WTC11 (cell line): ENCODE measurements around the gene PPM1L. TPM values are rescaled to one million over a fixed set of nuclear protein-coding genes. Genes with fewer than 3 reads are reported as not detected.

Experiments used
- ATAC-seq: fragments of 200-7000 bp; cut with Tn5 transposase; 2 replicates; pipeline ENCODE4 v1.10.0; 2021; ENCODE audit warnings: mild to moderate bottlenecking, moderate library complexity
- CTCF ChIA-PET: fragments of 300-600 bp; sonication (Branson Sonifier 250); formaldehyde crosslinking; loops from one replicate; lab custom pipeline; 2021; ENCODE audit warnings: antibody characterized with exemption; lab: Charles Lee
- POLR2A ChIA-PET: fragments of 350-600 bp; sonication (Branson Sonifier 250); formaldehyde crosslinking; loops from one replicate; lab custom pipeline; 2021; ENCODE audit warnings: antibody characterized with exemption; lab: Charles Lee
- DNase-seq: peaks from one replicate; pipeline ENCODE4 v3.0.0; 2021; ENCODE audit warnings: low spot score
- H3K27ac Mint-ChIP-seq: 2 replicates; pipeline ENCODE4 v1.8.0; 2021; ENCODE audit warnings: mixed read lengths
- H3K27me3 Mint-ChIP-seq: 2 replicates; pipeline ENCODE4 v1.8.0; 2021; ENCODE audit warnings: low read depth, mild to moderate bottlenecking, moderate library complexity, mixed read lengths
- H3K36me3 Mint-ChIP-seq: 2 replicates; pipeline ENCODE4 v1.8.0; 2021; ENCODE audit warnings: mixed read lengths
- H3K4me1 Mint-ChIP-seq: 2 replicates; pipeline ENCODE4 v1.8.0; 2022; ENCODE audit warnings: mixed read lengths
- H3K4me3 Mint-ChIP-seq: 2 replicates; pipeline ENCODE4 v1.8.0; 2021; ENCODE audit warnings: mild to moderate bottlenecking, moderate library complexity, mixed read lengths
- H3K9me3 Mint-ChIP-seq: 2 replicates; pipeline ENCODE4 v1.8.0; 2021; ENCODE audit warnings: mixed read lengths
- EMX1 ChIP-seq: fragments of 250-450 bp; sonication (Bioruptor Pico); IDR thresholded peaks from 2 replicates; pipeline ENCODE4 v1.8.0; 2021; ENCODE audit warnings: mild to moderate bottlenecking
- MAX ChIP-seq: sonication (generic); formaldehyde crosslinking; IDR thresholded peaks from 2 replicates; pipeline ENCODE4 v1.8.0; 2022; ENCODE audit warnings: mild to moderate bottlenecking, missing genetic modification reagents
- NFE2L1 ChIP-seq: sonication (generic); formaldehyde crosslinking; IDR thresholded peaks from 2 replicates; pipeline ENCODE4 v1.8.1; 2023; ENCODE audit warnings: missing genetic modification reagents
- PRDM15 ChIP-seq: sonication (generic); formaldehyde crosslinking; IDR thresholded peaks from 2 replicates; pipeline ENCODE4 v1.8.0; 2022; ENCODE audit warnings: missing genetic modification reagents
- PRRX2 ChIP-seq: fragments of 250-450 bp; sonication (Bioruptor Pico); IDR thresholded peaks from 2 replicates; pipeline ENCODE4 v1.8.0; 2021; ENCODE audit warnings: mild to moderate bottlenecking
- SMAD4 ChIP-seq: sonication (generic); formaldehyde crosslinking; IDR thresholded peaks from 2 replicates; pipeline ENCODE4 v1.8.0; 2022; ENCODE audit warnings: mild to moderate bottlenecking, missing genetic modification reagents
- TEAD1 ChIP-seq: sonication (generic); formaldehyde crosslinking; IDR thresholded peaks from 2 replicates; pipeline ENCODE4 v1.8.0; 2022; ENCODE audit warnings: mild to moderate bottlenecking, missing genetic modification reagents
- ZBTB43 ChIP-seq: sonication (generic); formaldehyde crosslinking; IDR thresholded peaks from 2 replicates; pipeline ENCODE4 v1.8.1; 2023; ENCODE audit warnings: mild to moderate bottlenecking, missing genetic modification reagents
- ZNF671 ChIP-seq: fragments of 250-450 bp; sonication (Bioruptor Pico); IDR thresholded peaks from 2 replicates; pipeline ENCODE4 v1.8.0; 2021; ENCODE audit warnings: mild to moderate bottlenecking
- total RNA-seq: library from RNA; stranded (reverse); gene quantifications from 3 replicates; pipeline ENCODE4 v1.2.3, GENCODE V29; 2021
- TF ChIP-seq, protein P1 (sequence below): sonication (generic); formaldehyde crosslinking; conservative IDR thresholded peaks from 2 replicates; pipeline ENCODE4 v1.8.1; 2023; ENCODE audit warnings: mild to moderate bottlenecking, low read depth, missing genetic modification reagents, moderate library complexity
- TF ChIP-seq, protein P2 (sequence below): sonication (generic); formaldehyde crosslinking; IDR thresholded peaks from 2 replicates; pipeline ENCODE4 v1.8.1; 2022; ENCODE audit warnings: mild to moderate bottlenecking, missing genetic modification reagents, moderate library complexity, borderline replicate concordance
- TF ChIP-seq, protein P3 (sequence below): sonication (generic); formaldehyde crosslinking; IDR thresholded peaks from 2 replicates; pipeline ENCODE4 v1.8.1; 2022; ENCODE audit warnings: low read depth, missing genetic modification reagents, borderline replicate concordance
- TF ChIP-seq, protein P4 (sequence below): sonication (generic); formaldehyde crosslinking; IDR thresholded peaks from 2 replicates; pipeline ENCODE4 v1.8.0; 2022; ENCODE audit warnings: mild to moderate bottlenecking, missing genetic modification reagents
- TF ChIP-seq, protein P5 (sequence below): fragments of 250-450 bp; sonication (Bioruptor Pico); IDR thresholded peaks from 2 replicates; pipeline ENCODE4 v1.9.0; 2021; ENCODE audit warnings: mild to moderate bottlenecking
- TF ChIP-seq, protein P6 (sequence below): sonication (generic); formaldehyde crosslinking; IDR thresholded peaks from 2 replicates; pipeline ENCODE4 v1.8.1; 2022; ENCODE audit warnings: low read depth, mild to moderate bottlenecking, moderate library complexity, missing genetic modification reagents, borderline replicate concordance

Gene PPM1L
- total RNA-seq, 1 experiment from 2014 or later: 18.1 TPM

- CTCF ChIA-PET: no interaction called here
- peaks cover 17% of the 10 kb centered on the region for H3K36me3 Mint-ChIP-seq
- TF ChIP-seq MAX (CRISPR knock-in tag) (no peak), PRRX2 (CRISPR knock-in tag) (no peak), SMAD4 (CRISPR knock-in tag) (no peak), ZNF671 (no peak), NFE2L1 (CRISPR knock-in tag) (no peak)
- TF ChIP-seq, protein P1, sequence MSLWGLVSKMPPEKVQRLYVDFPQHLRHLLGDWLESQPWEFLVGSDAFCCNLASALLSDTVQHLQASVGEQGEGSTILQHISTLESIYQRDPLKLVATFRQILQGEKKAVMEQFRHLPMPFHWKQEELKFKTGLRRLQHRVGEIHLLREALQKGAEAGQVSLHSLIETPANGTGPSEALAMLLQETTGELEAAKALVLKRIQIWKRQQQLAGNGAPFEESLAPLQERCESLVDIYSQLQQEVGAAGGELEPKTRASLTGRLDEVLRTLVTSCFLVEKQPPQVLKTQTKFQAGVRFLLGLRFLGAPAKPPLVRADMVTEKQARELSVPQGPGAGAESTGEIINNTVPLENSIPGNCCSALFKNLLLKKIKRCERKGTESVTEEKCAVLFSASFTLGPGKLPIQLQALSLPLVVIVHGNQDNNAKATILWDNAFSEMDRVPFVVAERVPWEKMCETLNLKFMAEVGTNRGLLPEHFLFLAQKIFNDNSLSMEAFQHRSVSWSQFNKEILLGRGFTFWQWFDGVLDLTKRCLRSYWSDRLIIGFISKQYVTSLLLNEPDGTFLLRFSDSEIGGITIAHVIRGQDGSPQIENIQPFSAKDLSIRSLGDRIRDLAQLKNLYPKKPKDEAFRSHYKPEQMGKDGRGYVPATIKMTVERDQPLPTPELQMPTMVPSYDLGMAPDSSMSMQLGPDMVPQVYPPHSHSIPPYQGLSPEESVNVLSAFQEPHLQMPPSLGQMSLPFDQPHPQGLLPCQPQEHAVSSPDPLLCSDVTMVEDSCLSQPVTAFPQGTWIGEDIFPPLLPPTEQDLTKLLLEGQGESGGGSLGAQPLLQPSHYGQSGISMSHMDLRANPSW (CRISPR knock-in tag): no peak
- TF ChIP-seq, protein P2, sequence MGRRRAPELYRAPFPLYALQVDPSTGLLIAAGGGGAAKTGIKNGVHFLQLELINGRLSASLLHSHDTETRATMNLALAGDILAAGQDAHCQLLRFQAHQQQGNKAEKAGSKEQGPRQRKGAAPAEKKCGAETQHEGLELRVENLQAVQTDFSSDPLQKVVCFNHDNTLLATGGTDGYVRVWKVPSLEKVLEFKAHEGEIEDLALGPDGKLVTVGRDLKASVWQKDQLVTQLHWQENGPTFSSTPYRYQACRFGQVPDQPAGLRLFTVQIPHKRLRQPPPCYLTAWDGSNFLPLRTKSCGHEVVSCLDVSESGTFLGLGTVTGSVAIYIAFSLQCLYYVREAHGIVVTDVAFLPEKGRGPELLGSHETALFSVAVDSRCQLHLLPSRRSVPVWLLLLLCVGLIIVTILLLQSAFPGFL (CRISPR knock-in tag): no peak
- DNase-seq: no peak
- peaks cover 22% of the 10 kb centered on the region for H3K9me3 Mint-ChIP-seq
- H3K27ac Mint-ChIP-seq: no peak overlapping the region
- no peak for ATAC-seq
- H3K4me3 Mint-ChIP-seq: no peak overlapping the region
- peaks cover 22% of the 10 kb centered on the region for H3K4me1 Mint-ChIP-seq
- POLR2A ChIA-PET: no interaction called here
- H3K27me3 Mint-ChIP-seq: no peaks in the 10 kb centered on the region
These were observed 287.5 kb downstream of the PPM1L start for GRCh38 chr3:161043336-161044035.

DNA sequence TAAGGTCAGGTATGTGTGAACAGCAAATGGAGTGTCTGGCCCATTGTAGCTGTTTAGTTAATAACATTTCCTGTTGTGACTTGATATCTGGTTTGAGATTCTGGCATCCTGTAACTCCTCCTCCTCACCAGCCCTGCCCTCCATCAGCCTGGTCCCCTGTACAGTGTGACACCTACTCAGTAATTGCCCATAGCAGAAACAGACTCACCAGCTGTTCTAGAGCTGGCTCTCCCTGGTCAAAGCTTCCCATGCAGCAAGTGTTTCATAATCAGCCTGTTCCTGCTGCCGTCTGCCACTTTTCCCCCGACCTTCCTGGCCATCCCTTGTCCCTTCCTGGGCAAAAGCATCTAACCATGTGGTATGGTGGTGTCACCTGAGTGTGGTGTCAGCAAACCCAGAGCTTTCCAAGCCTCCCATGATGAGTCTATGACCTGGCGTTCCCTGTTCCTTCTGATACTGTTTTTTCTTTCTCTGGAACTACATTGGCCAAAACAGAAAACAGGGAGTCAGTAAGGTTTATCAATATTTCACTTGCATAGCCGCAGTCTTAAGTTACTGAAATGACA lies 293.7 kb downstream of the PPM1L start:
- Mint-ChIP-seq H3K27ac (no peak overlapping the region), H3K4me3 (no peak overlapping the region), H3K27me3 (no peaks in the 10 kb centered on the region), H3K9me3 (peaks cover 5% of the 10 kb centered on the region; the same call in 1 of the 2 replicates), H3K36me3 (peaks cover 6% of the 10 kb centered on the region), H3K4me1 (peaks cover 7% of the 10 kb centered on the region)
- CTCF ChIA-PET: interaction anchor here (0.6 to 0.8 kb wide), 2 partner anchors 11 to 93 kb away, joined by 3 read pairs; no protein-coding TSS in a partner anchor
- ATAC-seq (no peak), DNase-seq (no peak)
- POLR2A ChIA-PET: no interaction called here
- TF ChIP-seq, protein P3, sequence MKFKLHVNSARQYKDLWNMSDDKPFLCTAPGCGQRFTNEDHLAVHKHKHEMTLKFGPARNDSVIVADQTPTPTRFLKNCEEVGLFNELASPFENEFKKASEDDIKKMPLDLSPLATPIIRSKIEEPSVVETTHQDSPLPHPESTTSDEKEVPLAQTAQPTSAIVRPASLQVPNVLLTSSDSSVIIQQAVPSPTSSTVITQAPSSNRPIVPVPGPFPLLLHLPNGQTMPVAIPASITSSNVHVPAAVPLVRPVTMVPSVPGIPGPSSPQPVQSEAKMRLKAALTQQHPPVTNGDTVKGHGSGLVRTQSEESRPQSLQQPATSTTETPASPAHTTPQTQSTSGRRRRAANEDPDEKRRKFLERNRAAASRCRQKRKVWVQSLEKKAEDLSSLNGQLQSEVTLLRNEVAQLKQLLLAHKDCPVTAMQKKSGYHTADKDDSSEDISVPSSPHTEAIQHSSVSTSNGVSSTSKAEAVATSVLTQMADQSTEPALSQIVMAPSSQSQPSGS (CRISPR knock-in tag): no peak
- no peak for TF ChIP-seq SMAD4 (CRISPR knock-in tag)
- TF ChIP-seq TEAD1: no peak
- TF ChIP-seq PRDM15 (CRISPR knock-in tag): no peak
- TF ChIP-seq, protein P4, sequence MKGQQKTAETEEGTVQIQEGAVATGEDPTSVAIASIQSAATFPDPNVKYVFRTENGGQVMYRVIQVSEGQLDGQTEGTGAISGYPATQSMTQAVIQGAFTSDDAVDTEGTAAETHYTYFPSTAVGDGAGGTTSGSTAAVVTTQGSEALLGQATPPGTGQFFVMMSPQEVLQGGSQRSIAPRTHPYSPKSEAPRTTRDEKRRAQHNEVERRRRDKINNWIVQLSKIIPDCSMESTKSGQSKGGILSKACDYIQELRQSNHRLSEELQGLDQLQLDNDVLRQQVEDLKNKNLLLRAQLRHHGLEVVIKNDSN (CRISPR knock-in tag): no peak
- TF ChIP-seq ZBTB43 (CRISPR knock-in tag): no peak
- no peak for TF ChIP-seq EMX1 (CRISPR knock-in tag)
- TF ChIP-seq, protein P5, sequence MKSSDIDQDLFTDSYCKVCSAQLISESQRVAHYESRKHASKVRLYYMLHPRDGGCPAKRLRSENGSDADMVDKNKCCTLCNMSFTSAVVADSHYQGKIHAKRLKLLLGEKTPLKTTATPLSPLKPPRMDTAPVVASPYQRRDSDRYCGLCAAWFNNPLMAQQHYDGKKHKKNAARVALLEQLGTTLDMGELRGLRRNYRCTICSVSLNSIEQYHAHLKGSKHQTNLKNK: no peak
- TF ChIP-seq, protein P6, sequence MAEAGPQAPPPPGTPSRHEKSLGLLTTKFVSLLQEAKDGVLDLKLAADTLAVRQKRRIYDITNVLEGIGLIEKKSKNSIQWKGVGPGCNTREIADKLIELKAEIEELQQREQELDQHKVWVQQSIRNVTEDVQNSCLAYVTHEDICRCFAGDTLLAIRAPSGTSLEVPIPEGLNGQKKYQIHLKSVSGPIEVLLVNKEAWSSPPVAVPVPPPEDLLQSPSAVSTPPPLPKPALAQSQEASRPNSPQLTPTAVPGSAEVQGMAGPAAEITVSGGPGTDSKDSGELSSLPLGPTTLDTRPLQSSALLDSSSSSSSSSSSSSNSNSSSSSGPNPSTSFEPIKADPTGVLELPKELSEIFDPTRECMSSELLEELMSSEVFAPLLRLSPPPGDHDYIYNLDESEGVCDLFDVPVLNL (CRISPR knock-in tag): no peak
